HCT116 (cell line): ENCODE measurements around the gene THSD8. TPM values are rescaled to one million over a fixed set of nuclear protein-coding genes. Genes with fewer than 3 reads are reported as not detected.
A peak's percentile ranks its signal among the peaks of the same experiment; 100 is the strongest.

ENCODE experiments used
- ATAC-seq: fragments of 200-7000 bp; cut with Tn5 transposase; 2 replicates; pipeline ENCODE4 v1.9.1; 2020; ENCODE audit warnings: mild to moderate bottlenecking, moderate library complexity
- BruUV-seq: library from RNA; stranded (reverse); fragments of 400-500 nt; replicated peaks from 2 replicates; lab custom pipeline; 2021; lab: Mats Ljungman, UMichigan
- CTCF ChIA-PET: fragments of 300-600 bp; sonication (Branson Sonifier 250); formaldehyde crosslinking; loops from one replicate; lab custom pipeline; 2021; ENCODE audit warnings: antibody characterized with exemption; lab: Charles Lee
- POLR2A ChIA-PET: fragments of 300-600, 350-600 bp; sonication (Branson Sonifier 250); formaldehyde crosslinking; loops from one replicate; lab custom pipeline; 2021; ENCODE audit warnings: antibody characterized with exemption; lab: Charles Lee
- RAD21 ChIA-PET, 2 experiments: fragments of 300-600 bp; sonication (Branson Sonifier 250); formaldehyde crosslinking; loops; one replicate each; lab custom pipeline; 2023; ENCODE audit warnings: low total read pairs in 2 of 2; ENCODE audit not compliant: uncharacterized antibody in 2 of 2, unreplicated experiment in 2 of 2, low non-redundant PET in 1 of 2; lab: Charles Lee
- DNase-seq: peaks from one replicate; pipeline ENCODE4 v3.0.0-alpha.2; 2010; ENCODE audit warnings: low read depth, low spot score
- H2AFZ ChIP-seq: fragments of 200-600 bp; shearing (Covaris generic), sonication (generic); 2 replicates; pipeline ENCODE4 v1.6.1; 2017; ENCODE audit warnings: low read depth, mixed run types, mixed read lengths, antibody characterized with exemption, low read length; ENCODE audit not compliant: poor library complexity, severe bottlenecking
- H3K27ac ChIP-seq: 2 replicates; pipeline ENCODE4 v1.5.1; 2012; ENCODE audit warnings: low read depth, low read length
- H3K27me3 ChIP-seq: fragments of 200-600 bp; sonication (generic); 2 replicates; pipeline ENCODE4 v1.6.1; 2016; ENCODE audit warnings: mixed run types, low read length, mixed read lengths; ENCODE audit not compliant: insufficient read depth
- H3K36me3 ChIP-seq, 2 experiments: fragments of 200-500 bp in 1 of 2; fragments of 200-600 bp in 1 of 2; sonication (Bioruptor generic) in 1 of 2; sonication (generic) in 1 of 2; 2 replicates each; pipeline versions ENCODE4 v1.5.1 to v1.6.1; 2014 to 2016; ENCODE audit warnings: low read length in 2 of 2, inconsistent platforms in 1 of 2, mixed read lengths in 1 of 2, mixed run types in 1 of 2; ENCODE audit not compliant: insufficient read depth in 2 of 2, control insufficient read depth in 1 of 2
- H3K4me1 ChIP-seq, 2 experiments: fragments of 200-600 bp in 1 of 2; sonication (generic) in 1 of 2; 2 replicates each; pipeline versions ENCODE4 v1.5.1 to v1.6.1; 2012 to 2017; ENCODE audit warnings: low read length in 2 of 2, inconsistent platforms in 1 of 2, mild to moderate bottlenecking in 1 of 2, mixed read lengths in 1 of 2, mixed run types in 1 of 2, moderate library complexity in 1 of 2; ENCODE audit not compliant: insufficient read depth in 2 of 2, control insufficient read depth in 1 of 2
- H3K4me2 ChIP-seq: fragments of 200-600 bp; sonication (generic); 2 replicates; pipeline ENCODE4 v1.6.1; 2017; ENCODE audit warnings: mixed run types, low read length, mixed read lengths
- H3K4me3 ChIP-seq, 2 experiments: fragments of 200-600 bp in 1 of 2; sonication (generic) in 1 of 2; replicated peaks in 1 of 2; 2 replicates each; pipeline ENCODE4 v1.5.1; 2011 to 2016; ENCODE audit warnings: low read length in 2 of 2, control low read depth in 1 of 2, low read depth in 1 of 2, mild to moderate bottlenecking in 1 of 2, mixed read lengths in 1 of 2, mixed run types in 1 of 2
- H3K79me2 ChIP-seq: fragments of 200-600 bp; sonication (generic); 2 replicates; pipeline ENCODE4 v1.6.1; 2017; ENCODE audit warnings: mild to moderate bottlenecking, mixed run types, low read length, moderate library complexity, mixed read lengths; ENCODE audit not compliant: insufficient read depth
- H3K9ac ChIP-seq: fragments of 200-600 bp; sonication (generic); 2 replicates; pipeline ENCODE4 v1.6.1; 2016; ENCODE audit warnings: low read length, mixed read lengths
- H3K9me2 ChIP-seq: fragments of 200-600 bp; sonication (generic), shearing (Covaris generic); 2 replicates; pipeline ENCODE4 v1.6.1; 2017; ENCODE audit warnings: mixed run types, mild to moderate bottlenecking, moderate library complexity; ENCODE audit not compliant: insufficient read depth
- H3K9me3 ChIP-seq, 2 experiments: fragments of 200-500 bp in 1 of 2; fragments of 200-600 bp in 1 of 2; sonication (Bioruptor generic) in 1 of 2; sonication (generic) in 1 of 2; 2 replicates each; pipeline ENCODE4 v1.6.1; 2014 to 2017; ENCODE audit warnings: low read length in 2 of 2, mixed read lengths in 2 of 2, inconsistent platforms in 1 of 2, low read depth in 1 of 2, mild to moderate bottlenecking in 1 of 2, mixed run types in 1 of 2, moderate library complexity in 1 of 2; ENCODE audit not compliant: control insufficient read depth in 1 of 2, insufficient read depth in 1 of 2
- H4K20me1 ChIP-seq: fragments of 200-600 bp; sonication (generic), shearing (Covaris generic); 2 replicates; pipeline ENCODE4 v1.6.1; 2017; ENCODE audit warnings: mixed run types, mild to moderate bottlenecking, moderate library complexity; ENCODE audit not compliant: insufficient read depth
- ELF1 ChIP-seq: IDR thresholded peaks from 2 replicates; pipeline ENCODE4 v1.6.1; 2012; ENCODE audit warnings: low read depth, borderline replicate concordance
- SIN3A ChIP-seq: IDR thresholded peaks from 2 replicates; pipeline ENCODE4 v1.6.1; 2012; ENCODE audit warnings: low read depth
- TCF7L2 ChIP-seq: IDR thresholded peaks from 2 replicates; pipeline ENCODE4 v1.7.0; 2011; ENCODE audit warnings: borderline replicate concordance, inconsistent platforms; ENCODE audit not compliant: insufficient read depth, insufficient read length; ENCODE audit errors: extremely low read depth
- YY1 ChIP-seq: IDR thresholded peaks from 2 replicates; pipeline ENCODE4 v1.6.1; 2011; ENCODE audit warnings: low read length, low read depth, moderate library complexity, mild to moderate bottlenecking; ENCODE audit not compliant: insufficient replicate concordance; ENCODE audit errors: extremely low read depth
- ZBTB33 ChIP-seq: IDR thresholded peaks from 2 replicates; pipeline ENCODE4 v1.6.1; 2011; ENCODE audit warnings: mild to moderate bottlenecking, low read length, moderate library complexity; ENCODE audit not compliant: insufficient replicate concordance; ENCODE audit errors: extremely low read depth
- intact Hi-C: fragments of 100-400 bp; cut with micrococcal nuclease; formaldehyde crosslinking; loops from 2 replicates; pipeline ENCODE4 v1.10.0; 2022
- total RNA-seq: library from RNA; stranded (reverse); gene quantifications from one replicate; pipeline ENCODE4 v1.2.1, GENCODE V29; 2021; ENCODE audit not compliant: unreplicated experiment

Gene THSD8
- total RNA-seq, 1 experiment from 2014 or later: 33.3 TPM

DNA sequence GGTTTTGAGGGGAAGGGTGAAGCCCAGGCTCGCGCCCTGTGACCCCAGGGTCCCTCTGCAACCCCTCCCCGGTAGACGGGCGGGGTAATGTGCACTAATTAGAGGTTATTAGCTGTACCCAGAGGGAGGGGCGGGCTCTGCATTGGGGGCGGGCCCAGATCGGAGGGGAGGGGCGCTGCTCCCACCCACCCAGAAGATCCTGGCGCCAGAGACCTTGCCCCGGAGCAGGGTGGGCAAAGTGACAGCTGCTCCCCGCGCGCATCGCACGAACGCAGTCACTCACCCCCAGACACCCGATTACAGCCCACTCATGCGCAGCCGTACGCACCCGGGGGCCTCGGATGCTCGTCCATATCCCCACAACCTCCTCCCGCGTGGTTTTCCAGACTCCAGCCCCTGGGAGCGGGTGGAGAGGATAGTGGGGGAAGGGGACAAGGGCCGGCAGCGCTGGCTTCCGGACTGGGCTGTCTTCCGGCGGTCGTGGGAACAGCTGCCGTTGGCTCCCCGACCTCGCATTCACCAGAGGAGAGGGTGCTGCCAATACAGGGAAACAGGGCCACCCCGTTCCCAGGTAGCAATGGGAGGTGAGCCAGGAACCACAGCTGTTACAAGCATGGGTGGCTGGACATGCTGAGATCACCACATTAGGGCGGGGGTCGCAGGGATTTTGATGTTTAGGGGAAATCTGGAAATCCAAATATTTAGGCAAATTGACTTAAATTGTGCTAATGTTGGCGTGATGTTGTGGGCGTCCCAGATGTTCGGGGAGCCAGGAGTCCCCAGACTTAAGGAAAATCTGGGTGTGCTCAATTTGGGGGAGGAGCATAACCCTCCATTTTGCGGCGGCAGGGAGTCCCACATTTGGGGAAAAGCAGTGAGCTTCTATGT, 23.6 kb upstream of the THSD8 start (continued):
- TF ChIP-seq ZBTB33 (no peak), ELF1 (no peak), YY1 (no peak)

DNA sequence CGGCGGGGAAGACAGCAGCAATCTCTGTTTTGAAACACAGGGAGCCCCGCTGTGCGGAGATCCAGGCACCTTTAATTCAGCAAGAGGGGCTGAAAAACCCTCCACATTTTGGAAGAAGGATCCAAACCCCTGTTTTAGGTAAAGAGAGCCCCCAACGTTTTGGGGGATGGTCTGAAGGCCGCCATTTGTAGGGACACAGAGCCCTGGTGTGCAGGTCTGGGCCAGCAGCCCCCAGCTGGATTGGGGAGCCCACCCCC, 23.0 kb upstream of the THSD8 start:
- Histone ChIP-seq H3K4me2 (peak overlapping the region; percentile 85), H3K27ac (peak overlapping the region; percentile 96), H3K9me2 (no peaks in the 10 kb centered on the region), H3K36me3 (no peaks in the 10 kb centered on the region), H4K20me1 (no peaks in the 10 kb centered on the region), H3K9me3 (no peaks in the 10 kb centered on the region), H3K4me1 (peaks cover 53 to 80% of the 10 kb centered on the region in 2 experiments), H2AFZ (no peak overlapping the region), H3K79me2 (peaks cover 6% of the 10 kb centered on the region; the same call in 1 of the 2 replicates), H3K4me3 (peak overlapping the region; percentile 66 to 68), H3K9ac (peak overlapping the region; percentile 78), H3K27me3 (no peaks in the 10 kb centered on the region)
- intact Hi-C loops: loop anchor here (2.0 to 5.0 kb wide), 2 partner anchors 14 to 68 kb away; no protein-coding TSS in a partner anchor
- ChIA-PET POLR2A (interaction anchor here (1.3 to 8.8 kb wide), 2 partner anchors 13 to 15 kb away, joined by 6 to 172 read pairs; partner anchors contain the start of gene JUNB), CTCF (interaction anchor here (1.0 to 7.0 kb wide), 6 partner anchors 11 to 56 kb away, joined by 4 to 88 read pairs (median 44); partner anchors contain the start of genes JUNB and RTBDN), RAD21 (interaction anchor here (0.6 to 2.7 kb wide), 5 partner anchors 10 to 18 kb away, joined by 3 to 15 read pairs (median 8); partner anchors contain the start of gene JUNB (in 1 of the 2))
- TF ChIP-seq TCF7L2: no peak
- no peak for TF ChIP-seq SIN3A
- no peak for ATAC-seq
- DNase-seq: no peak
- TSS peak; percentile 79 for BruUV-seq
